Middle frontal gyrus (tissue), 1 donor: ENCODE results near the gene ACP2.

Experiments used
- DNase-seq: peaks from one replicate; pipeline ENCODE4 v3.0.0-alpha.2; 2015; ENCODE audit warnings: low spot score; ENCODE audit errors: extremely low spot score

Gene ACP2

GRCh38 chr11:47248664-47249377 lies at the start of gene ACP2:
TSS of gene ACP2 (minus strand) at chr11:47248814. CDS start at chr11:47248789, 25 bp downstream.
- peak; percentile 75 for DNase-seq

- DNase-seq = no peak
Measured at GRCh38 chr11:47296045-47296444, 47.4 kb upstream of the ACP2 start.

GRCh38 chr11:47295385-47295784 lies 46.8 kb upstream of the ACP2 start:
- DNase-seq = no peak

GRCh38 chr11:47289856-47290255 lies 41.2 kb upstream of the ACP2 start:
- no peak for DNase-seq

GRCh38 chr11:47288066-47288465 lies 39.5 kb upstream of the ACP2 start:
- no peak for DNase-seq

GRCh38 chr11:47285969-47286770 lies 37.6 kb upstream of the ACP2 start:
- DNase-seq = no peak

- DNase-seq = no peak
Measured at GRCh38 chr11:47284151-47284550, 35.5 kb upstream of the ACP2 start.

- no peak for DNase-seq
Measured at GRCh38 chr11:47282462-47282861, 33.8 kb upstream of the ACP2 start.

GRCh38 chr11:47280860-47281259 lies 32.2 kb upstream of the ACP2 start:
- DNase-seq = no peak

- DNase-seq = no peak
Measured at GRCh38 chr11:47280099-47280498, 31.5 kb upstream of the ACP2 start.

GRCh38 chr11:47278769-47279168 lies 30.2 kb upstream of the ACP2 start:
- DNase-seq = no peak

GRCh38 chr11:47278058-47278457 lies 29.4 kb upstream of the ACP2 start:
- no peak for DNase-seq

- no peak for DNase-seq
Measured at GRCh38 chr11:47276923-47277322, 28.3 kb upstream of the ACP2 start.

GRCh38 chr11:47274495-47275235 lies 26.1 kb upstream of the ACP2 start:
- no peak for DNase-seq

GRCh38 chr11:47272706-47273105 lies 24.1 kb upstream of the ACP2 start:
- DNase-seq = no peak

- DNase-seq = no peak
Measured at GRCh38 chr11:47271961-47272661, 23.5 kb upstream of the ACP2 start.

- no peak for DNase-seq
Measured at GRCh38 chr11:47271328-47271727, 22.7 kb upstream of the ACP2 start.

GRCh38 chr11:47270331-47271271 lies 22.0 kb upstream of the ACP2 start:
- DNase-seq = peak; percentile 35

- peak; percentile 85 for DNase-seq
Measured at GRCh38 chr11:47269829-47270305, 21.3 kb upstream of the ACP2 start, which contains the start of gene MADD. TSS of gene MADD (plus strand) at chr11:47270133.
